C4-2B (cell line): ENCODE data around the gene GALNT17.

Experiments
- CTCF ChIP-seq: fragments of 450-650 bp; conservative IDR thresholded peaks from 2 replicates; pipeline ENCODE4 v1.5.1; 2017; ENCODE audit warnings: mild to moderate bottlenecking
- ZFX ChIP-seq: fragments of 450-650 bp; IDR thresholded peaks from 2 replicates; pipeline ENCODE4 v1.6.1; 2017

- TF ChIP-seq CTCF, result no peak
- no peak for TF ChIP-seq ZFX
Observed at GRCh38 chr7:71298378-71298777, 166.4 kb downstream of the GALNT17 start.
